Omental fat pad (tissue), 4 donors: ENCODE data around the gene TSACC. TPM values are rescaled to one million over a fixed set of nuclear protein-coding genes. Genes with fewer than 3 reads are reported as not detected.

Experiments used
- ATAC-seq: fragments of 150-250 bp; one replicate; pipeline ENCODE4 v1.9.1; 2016; ENCODE audit warnings: mild to moderate bottlenecking, moderate library complexity; ENCODE audit not compliant: low FRiP score
- DNase-seq: peaks from one replicate; pipeline ENCODE4 v3.0.0-alpha.2; 2019; ENCODE audit warnings: low spot score
- total RNA-seq, 4 donors: library from RNA; depleted of rRNA; stranded (reverse); fragments of >200 nt; gene quantifications; one replicate each; pipeline ENCODE4 v1.1.0, GENCODE V29; 2016
- TF ChIP-seq, protein P1 (sequence below), 3 donors: fragments of 450-650 bp; IDR thresholded peaks; one replicate each; pipeline ENCODE4 v1.5.1; 2016 to 2017; ENCODE audit warnings: antibody characterized with exemption in 3 of 3, mild to moderate bottlenecking in 3 of 3, moderate library complexity in 2 of 3

Gene TSACC
- total RNA-seq, 4 donors from 2014 or later = not detected

DNA sequence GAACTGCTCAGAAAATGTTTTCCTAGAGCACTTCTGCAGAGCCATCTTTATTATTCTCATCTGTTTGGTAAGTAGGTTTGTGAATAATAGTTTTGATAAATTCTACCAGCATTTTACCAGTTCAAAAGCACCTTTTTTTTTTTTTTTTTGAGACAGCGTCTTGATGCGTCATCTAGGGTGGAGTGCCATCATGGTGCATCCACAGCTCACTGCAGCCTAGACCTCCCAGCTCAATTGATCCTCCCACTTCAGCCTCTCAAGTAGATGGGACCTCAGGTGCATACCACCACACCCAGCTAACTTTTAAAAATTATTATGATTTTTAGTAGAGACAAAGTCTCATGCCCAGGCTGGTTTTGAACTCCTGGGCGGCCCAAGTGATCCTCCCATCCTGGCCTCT lies 20.9 kb downstream of the TSACC start:
- DNase-seq (no peak), ATAC-seq (no peak)
- TF ChIP-seq, protein P1, sequence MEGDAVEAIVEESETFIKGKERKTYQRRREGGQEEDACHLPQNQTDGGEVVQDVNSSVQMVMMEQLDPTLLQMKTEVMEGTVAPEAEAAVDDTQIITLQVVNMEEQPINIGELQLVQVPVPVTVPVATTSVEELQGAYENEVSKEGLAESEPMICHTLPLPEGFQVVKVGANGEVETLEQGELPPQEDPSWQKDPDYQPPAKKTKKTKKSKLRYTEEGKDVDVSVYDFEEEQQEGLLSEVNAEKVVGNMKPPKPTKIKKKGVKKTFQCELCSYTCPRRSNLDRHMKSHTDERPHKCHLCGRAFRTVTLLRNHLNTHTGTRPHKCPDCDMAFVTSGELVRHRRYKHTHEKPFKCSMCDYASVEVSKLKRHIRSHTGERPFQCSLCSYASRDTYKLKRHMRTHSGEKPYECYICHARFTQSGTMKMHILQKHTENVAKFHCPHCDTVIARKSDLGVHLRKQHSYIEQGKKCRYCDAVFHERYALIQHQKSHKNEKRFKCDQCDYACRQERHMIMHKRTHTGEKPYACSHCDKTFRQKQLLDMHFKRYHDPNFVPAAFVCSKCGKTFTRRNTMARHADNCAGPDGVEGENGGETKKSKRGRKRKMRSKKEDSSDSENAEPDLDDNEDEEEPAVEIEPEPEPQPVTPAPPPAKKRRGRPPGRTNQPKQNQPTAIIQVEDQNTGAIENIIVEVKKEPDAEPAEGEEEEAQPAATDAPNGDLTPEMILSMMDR (IDR thresholded peaks at IDR 0.05) = no peak

DNA sequence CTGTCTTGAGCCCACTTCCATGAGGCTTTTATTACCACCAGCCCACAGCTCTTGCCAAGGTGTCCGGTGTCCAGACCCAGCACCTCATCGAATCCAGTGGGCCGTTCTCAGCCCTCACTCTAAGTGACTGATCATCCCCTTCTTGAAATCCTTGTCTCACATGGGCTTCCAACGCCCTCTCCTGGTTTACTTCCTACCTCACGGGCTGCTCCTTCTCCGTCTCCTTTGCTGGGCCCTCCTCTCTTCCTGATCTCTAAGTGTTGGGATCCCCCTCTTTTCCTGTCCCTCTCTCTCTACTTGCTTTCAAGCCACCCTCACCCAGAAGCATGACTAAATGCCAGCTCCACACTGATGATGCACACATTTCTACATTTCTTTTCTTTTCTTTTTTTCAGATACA lies 21.6 kb downstream of the TSACC start:
- TF ChIP-seq, protein P1 (IDR thresholded peaks at IDR 0.05) = no peak
- DNase-seq (no peak), ATAC-seq (no peak)

DNA sequence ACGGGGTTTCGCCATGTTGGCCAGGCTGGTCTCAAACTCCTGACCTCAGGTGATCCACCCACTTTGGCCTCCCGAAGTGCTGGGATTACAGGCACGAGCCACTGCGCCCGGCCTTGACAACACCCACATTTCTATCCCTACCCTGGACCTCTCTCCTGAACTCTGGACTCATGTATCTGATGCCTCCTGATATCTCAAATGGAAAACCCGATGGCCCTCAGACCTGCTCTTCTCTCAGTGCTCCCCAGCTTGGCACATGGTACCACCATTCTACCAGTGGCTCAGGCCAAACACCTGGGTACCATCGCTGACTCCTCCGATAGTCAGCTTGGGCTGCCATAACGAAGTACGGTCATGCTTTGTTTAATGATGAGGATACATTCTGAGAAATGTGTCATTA lies 22.2 kb downstream of the TSACC start:
- no peak for DNase-seq
- no peak for ATAC-seq
- TF ChIP-seq, protein P1 (IDR thresholded peaks at IDR 0.05) = no peak

DNA sequence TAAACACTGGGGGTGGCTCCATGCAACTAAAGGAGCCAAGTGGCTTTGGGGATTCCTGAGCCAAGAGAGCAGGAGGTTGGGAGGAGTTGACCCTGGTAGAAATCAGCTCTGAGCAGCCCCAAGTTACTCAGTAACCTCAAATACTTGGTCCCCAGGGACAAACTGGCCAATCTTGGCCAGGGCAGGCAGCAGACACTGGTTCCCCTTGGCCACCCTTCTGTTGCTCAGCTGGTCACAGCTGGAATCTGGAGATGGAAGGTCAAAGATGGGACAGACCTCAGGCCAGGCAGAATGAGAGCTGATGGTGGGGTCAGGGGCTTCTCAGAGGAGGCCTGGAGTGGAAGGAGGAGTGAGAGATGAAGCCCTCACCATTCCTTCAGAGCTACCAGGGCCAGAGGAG lies 27.4 kb downstream of the TSACC start:
- ATAC-seq (no peak), DNase-seq (no peak)
- TF ChIP-seq, protein P1 (IDR thresholded peaks at IDR 0.05) = no peak

DNA sequence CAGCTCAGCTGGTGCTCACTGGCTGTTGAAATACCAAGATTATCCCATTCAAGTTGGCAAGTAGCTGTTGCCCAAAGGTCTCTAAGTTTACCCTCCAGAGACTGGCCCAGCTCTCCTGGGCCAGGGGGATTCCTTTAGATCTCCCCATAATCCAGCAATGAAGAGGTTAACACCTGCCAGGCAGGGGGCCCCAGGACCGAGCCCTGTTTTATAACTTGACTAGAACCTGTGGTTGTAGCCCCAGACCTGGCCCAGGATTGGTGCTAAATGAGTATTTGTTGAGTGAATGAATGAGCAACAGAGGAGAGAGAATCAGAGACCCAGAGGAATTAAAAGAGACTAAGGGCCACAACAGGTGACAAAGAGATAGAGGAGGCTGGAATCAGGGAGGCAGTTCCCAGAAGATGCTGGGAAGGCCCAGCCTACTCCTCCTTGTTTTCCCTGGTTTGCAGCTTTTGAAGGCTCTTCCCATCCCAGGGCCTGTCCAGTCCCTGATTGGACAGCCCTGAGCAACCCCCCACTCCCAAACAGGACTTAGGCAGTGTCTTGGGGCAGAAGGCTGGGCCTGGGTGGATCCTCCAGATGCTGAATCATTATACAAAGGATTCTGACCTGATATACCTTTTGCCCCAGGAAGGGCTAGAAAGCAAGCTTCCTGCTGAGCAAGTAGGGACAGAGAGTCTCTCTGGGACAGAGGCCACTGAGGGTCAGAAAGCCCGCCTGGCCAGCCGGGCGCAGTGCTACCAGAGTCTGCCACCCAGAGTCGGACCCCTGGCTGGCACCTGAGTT lies 28.2 kb downstream of the TSACC start:
- TF ChIP-seq, protein P1 (IDR thresholded peaks at IDR 0.05) = no peak
- DNase-seq = no peak
- no peak for ATAC-seq

DNA sequence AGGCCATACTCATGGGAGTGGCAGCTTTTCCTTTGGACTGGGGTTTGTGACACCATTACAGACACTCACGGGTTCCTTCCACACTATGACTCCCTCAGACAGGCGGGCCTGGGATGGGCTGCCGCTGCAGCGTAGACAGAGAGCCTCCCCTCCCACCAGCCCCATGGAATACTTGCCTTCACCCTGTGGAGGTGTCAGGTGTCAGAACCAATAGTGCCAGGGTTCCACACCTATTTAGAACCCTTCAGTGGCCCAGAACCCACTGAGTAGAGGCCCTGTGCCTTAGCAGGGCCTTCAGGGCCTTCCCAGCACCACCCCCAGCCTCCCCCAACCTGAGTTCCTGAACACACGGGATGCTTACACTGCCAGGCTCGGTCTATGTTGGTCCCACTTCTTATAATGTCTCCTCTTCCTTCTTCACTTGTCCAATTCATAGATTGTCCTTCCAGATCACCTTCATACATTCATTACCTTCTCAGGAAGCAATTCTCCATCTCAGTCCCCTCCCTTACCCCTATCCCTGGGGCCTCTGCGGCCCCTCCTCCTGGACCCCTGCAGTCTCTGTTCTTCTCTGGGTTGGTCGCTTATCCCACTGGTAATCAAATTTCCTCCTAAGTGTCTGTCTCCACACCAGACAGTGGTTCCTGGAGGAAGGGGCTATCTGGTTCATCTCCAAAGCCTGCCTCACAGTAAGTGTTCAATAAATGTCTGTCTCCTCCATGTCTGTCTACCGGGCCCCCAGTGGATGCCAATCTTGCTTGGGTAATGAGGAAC lies 29.2 kb downstream of the TSACC start:
- no peak for DNase-seq
- TF ChIP-seq, protein P1 (IDR thresholded peaks at IDR 0.05) = no peak
- ATAC-seq = no peak
